Neural cell (in vitro differentiated cells): ENCODE data around the gene CACNA2D2. TPM values are rescaled to one million over a fixed set of nuclear protein-coding genes. Genes with fewer than 3 reads are reported as not detected.

Experiments
- H2AFZ ChIP-seq: fragments of 200-600, 300-800 bp; sonication (generic), shearing (Covaris generic); 2 replicates; pipeline ENCODE4 v1.6.0; 2014; ENCODE audit warnings: low read depth, mild to moderate bottlenecking, antibody characterized with exemption, low read length, moderate library complexity
- H3F3A ChIP-seq: fragments of 200-600 bp; shearing (Covaris generic); 2 replicates; pipeline ENCODE4 v1.6.1; 2016; ENCODE audit warnings: mild to moderate bottlenecking, moderate library complexity, mixed read lengths, antibody characterized with exemption, low read length; ENCODE audit not compliant: insufficient read depth, poor library complexity, severe bottlenecking
- H3K27ac ChIP-seq: fragments of 200-600, 300-800 bp; sonication (generic), shearing (Covaris generic); 2 replicates; pipeline ENCODE4 v1.5.1; 2014; ENCODE audit warnings: mild to moderate bottlenecking, low read length, moderate library complexity
- H3K27me3 ChIP-seq: fragments of 300-800, 200-600 bp; sonication (generic), shearing (Covaris generic); 2 replicates; pipeline ENCODE4 v1.6.0; 2014; ENCODE audit warnings: mild to moderate bottlenecking, low read depth, low read length, moderate library complexity; ENCODE audit not compliant: insufficient read depth
- H3K36me3 ChIP-seq: fragments of 300-800, 200-600 bp; sonication (generic), shearing (Covaris generic); 2 replicates; pipeline ENCODE4 v1.5.1; 2014; ENCODE audit warnings: mild to moderate bottlenecking, antibody characterized with exemption, low read length, moderate library complexity; ENCODE audit not compliant: insufficient read depth
- H3K4me2 ChIP-seq: fragments of 300-800, 200-600 bp; sonication (generic), shearing (Covaris generic); 2 replicates; pipeline ENCODE4 v1.6.0; 2014; ENCODE audit warnings: mild to moderate bottlenecking, low read length
- H3K4me3 ChIP-seq: fragments of 300-800, 200-600 bp; sonication (generic), shearing (Covaris generic); 2 replicates; pipeline ENCODE4 v1.5.1; 2014; ENCODE audit warnings: mild to moderate bottlenecking, low read length, moderate library complexity
- H3K79me2 ChIP-seq: fragments of 200-600 bp; shearing (Covaris generic); replicated peaks from 2 replicates; pipeline ENCODE4 v1.6.0; 2014; ENCODE audit warnings: mild to moderate bottlenecking, low read length, moderate library complexity; ENCODE audit not compliant: insufficient read depth
- H3K9ac ChIP-seq: fragments of 300-800, 200-600 bp; sonication (generic), shearing (Covaris generic); 2 replicates; pipeline ENCODE4 v1.6.1; 2016; ENCODE audit warnings: mild to moderate bottlenecking, low read length, mixed read lengths
- H3K9me2 ChIP-seq: fragments of 200-600 bp; shearing (Covaris generic); 2 replicates; pipeline ENCODE4 v1.6.1; 2016; ENCODE audit warnings: mild to moderate bottlenecking, low read length, mixed read lengths; ENCODE audit not compliant: insufficient read depth
- H3K9me3 ChIP-seq: fragments of 200-600, 300-800 bp; sonication (generic), shearing (Covaris generic); 2 replicates; pipeline ENCODE4 v1.6.1; 2016; ENCODE audit warnings: mild to moderate bottlenecking, mixed run types, low read length, moderate library complexity, mixed read lengths
- H4K20me1 ChIP-seq: fragments of 200-600 bp; shearing (Covaris generic); 2 replicates; pipeline ENCODE4 v1.6.1; 2016; ENCODE audit warnings: mild to moderate bottlenecking, mixed run types; ENCODE audit not compliant: insufficient read depth
- CTCF ChIP-seq: fragments of 450-650 bp; IDR thresholded peaks from 2 replicates; pipeline ENCODE4 v1.5.1; 2014; ENCODE audit warnings: antibody characterized with exemption, mild to moderate bottlenecking, moderate library complexity; ENCODE audit not compliant: poor library complexity, severe bottlenecking
- EP300 ChIP-seq: fragments of 450-650 bp; conservative IDR thresholded peaks from 2 replicates; pipeline ENCODE4 v1.6.1; 2014; ENCODE audit warnings: antibody characterized with exemption, mild to moderate bottlenecking, moderate library complexity; ENCODE audit not compliant: poor library complexity, severe bottlenecking
- EZH2 ChIP-seq: fragments of 200-600, 300-800 bp; shearing (Covaris generic), sonication (generic); IDR thresholded peaks from 2 replicates; pipeline ENCODE4 v1.6.1; 2014; ENCODE audit warnings: antibody characterized with exemption, low read length, borderline replicate concordance, mild to moderate bottlenecking; ENCODE audit not compliant: insufficient read depth, poor library complexity, severe bottlenecking
- MXI1 ChIP-seq: fragments of 450-650 bp; conservative IDR thresholded peaks from 2 replicates; pipeline ENCODE4 v1.6.1; 2014; ENCODE audit warnings: antibody characterized with exemption, mild to moderate bottlenecking; ENCODE audit not compliant: poor library complexity, severe bottlenecking
- POLR2AphosphoS5 ChIP-seq: IDR thresholded peaks from 2 replicates; pipeline ENCODE4 v1.6.1; 2012
- RAD21 ChIP-seq: fragments of 450-650 bp; conservative IDR thresholded peaks from 2 replicates; pipeline ENCODE4 v1.6.1; 2014; ENCODE audit warnings: antibody characterized with exemption, mild to moderate bottlenecking, moderate library complexity
- REST ChIP-seq: IDR thresholded peaks from 2 replicates; pipeline ENCODE4 v1.6.1; 2012; ENCODE audit warnings: borderline replicate concordance
- SMC3 ChIP-seq: fragments of 450-650 bp; conservative IDR thresholded peaks from 2 replicates; pipeline ENCODE4 v1.6.1; 2014; ENCODE audit warnings: antibody characterized with exemption, mild to moderate bottlenecking, moderate library complexity; ENCODE audit not compliant: poor library complexity
- TAF1 ChIP-seq: IDR thresholded peaks from 2 replicates; pipeline ENCODE4 v1.6.1; 2012; ENCODE audit warnings: low read depth
- polyA plus RNA-seq: library from polyadenylated mRNA; depleted of rRNA; stranded (reverse); fragments of >200 nt; gene quantifications from 2 replicates; pipeline ENCODE4 v1.2.3, GENCODE V29; 2014

CACNA2D2 gene
- polyA plus RNA-seq, 1 donor from 2014 or later, result 7.8 TPM

GRCh38 chr3:50383750-50384149 is 119.7 kb downstream of the CACNA2D2 start:
- H4K20me1 ChIP-seq, result no peaks in the 10 kb centered on the region
- no peak overlapping the region for H2AFZ ChIP-seq
- H3K79me2 ChIP-seq, result no peaks in the 10 kb centered on the region
- H3F3A ChIP-seq, result no peaks in the 10 kb centered on the region
- no peaks in the 10 kb centered on the region for H3K27me3 ChIP-seq
- H3K4me3 ChIP-seq, result no peak overlapping the region
- no peaks in the 10 kb centered on the region for H3K9me2 ChIP-seq
- H3K4me2 ChIP-seq, result no peak overlapping the region
- H3K36me3 ChIP-seq, result no peaks in the 10 kb centered on the region
- H3K9me3 ChIP-seq, result no peaks in the 10 kb centered on the region
- TF ChIP-seq EZH2, result no peak
- TF ChIP-seq POLR2AphosphoS5, result no peak
- no peak for TF ChIP-seq RAD21
- TF ChIP-seq MXI1, result no peak
- H3K27ac ChIP-seq, result no peak overlapping the region
- no peak overlapping the region for H3K9ac ChIP-seq

- Histone ChIP-seq H3K27me3 (no peaks in the 10 kb centered on the region), H3K4me3 (no peak overlapping the region), H3K9ac (no peak overlapping the region), H4K20me1 (no peaks in the 10 kb centered on the region), H3K4me2 (no peak overlapping the region), H3F3A (no peaks in the 10 kb centered on the region), H3K79me2 (no peaks in the 10 kb centered on the region), H3K9me3 (no peaks in the 10 kb centered on the region), H3K27ac (no peak overlapping the region), H3K9me2 (no peaks in the 10 kb centered on the region), H3K36me3 (no peaks in the 10 kb centered on the region), H2AFZ (no peak overlapping the region)
- TF ChIP-seq CTCF (no peak), TAF1 (no peak), MXI1 (no peak), POLR2AphosphoS5 (no peak), EZH2 (no peak), SMC3 (no peak), EP300 (no peak)
These were observed 120.7 kb downstream of the CACNA2D2 start for GRCh38 chr3:50382722-50383121.

- H3K9ac ChIP-seq, result no peak overlapping the region
These were observed 122.1 kb downstream of the CACNA2D2 start for GRCh38 chr3:50381383-50381782.

More at GRCh38 chr3:50381383-50381782, 122.1 kb downstream of the CACNA2D2 start:
- no peaks in the 10 kb centered on the region for H3F3A ChIP-seq
- no peak overlapping the region for H3K4me2 ChIP-seq
- no peak overlapping the region for H3K4me3 ChIP-seq
- no peaks in the 10 kb centered on the region for H3K79me2 ChIP-seq
- H3K36me3 ChIP-seq, result no peaks in the 10 kb centered on the region
- H3K9me3 ChIP-seq, result no peaks in the 10 kb centered on the region
- H3K27ac ChIP-seq, result no peak overlapping the region
- no peaks in the 10 kb centered on the region for H4K20me1 ChIP-seq
- H3K9me2 ChIP-seq, result no peaks in the 10 kb centered on the region
- no peak for TF ChIP-seq TAF1
- TF ChIP-seq EZH2, result no peak
- TF ChIP-seq SMC3, result no peak
- TF ChIP-seq REST, result no peak
- TF ChIP-seq CTCF, result no peak
- TF ChIP-seq POLR2AphosphoS5, result no peak
- TF ChIP-seq EP300, result no peak
- no peak for TF ChIP-seq RAD21
- no peak for TF ChIP-seq MXI1
- no peaks in the 10 kb centered on the region for H3K27me3 ChIP-seq
- no peak overlapping the region for H2AFZ ChIP-seq
